ENCODE results near the gene SMIM9.
"Not testable (repeated sequence)": the region's sequence is repeated elsewhere in the genome, so short reads cannot be mapped to it uniquely, and the experiment has no call there.

SMIM9 gene

DNA sequence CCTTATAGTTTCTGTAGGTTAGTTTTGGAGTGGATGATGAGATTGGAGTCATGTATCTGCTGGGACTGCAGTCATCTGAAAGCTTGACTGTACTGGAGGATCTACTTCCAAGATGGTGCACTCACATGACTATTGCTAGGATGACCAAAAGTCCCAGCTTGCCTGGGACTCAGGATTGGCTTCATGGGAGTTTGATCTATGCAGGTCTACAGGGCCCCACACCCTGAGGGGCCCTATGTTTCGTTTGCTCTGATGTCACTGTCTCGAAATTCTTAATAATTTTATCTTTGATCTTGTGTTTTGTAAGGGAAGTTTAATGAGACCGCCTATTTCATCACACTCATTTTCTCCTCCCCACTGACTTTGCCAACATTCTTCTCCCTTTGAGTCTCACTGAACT is at the start of gene SMIM9:
Gene SMIM9 (minus strand): TSS at position 101 of the 400 bp plus-strand sequence. CDS start 3,806 bp downstream, outside the sequence.
- no peak for DNase-seq (ENCODE audit: low read depth)

DNA sequence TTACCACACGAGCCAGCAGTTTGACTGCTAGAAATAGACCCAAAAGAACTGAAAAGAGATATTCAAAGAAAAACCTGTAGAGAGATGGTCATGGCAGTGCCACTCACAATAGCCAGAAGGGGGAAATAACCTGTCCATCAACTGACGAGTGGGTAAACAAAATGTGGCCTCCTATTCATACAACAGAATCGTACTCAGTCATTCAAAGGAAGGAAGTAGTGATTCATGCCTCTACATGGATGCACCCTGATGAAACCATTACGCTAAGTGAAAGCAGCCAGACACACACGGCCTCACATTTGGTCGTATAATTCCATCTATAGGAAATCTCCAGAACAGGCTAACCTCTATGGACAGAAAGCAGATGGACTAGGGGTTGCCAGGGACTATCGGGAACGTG is 49.6 kb upstream of the SMIM9 start:
- not testable (repeated sequence) for DNase-seq (ENCODE audit: low read depth)

DNA sequence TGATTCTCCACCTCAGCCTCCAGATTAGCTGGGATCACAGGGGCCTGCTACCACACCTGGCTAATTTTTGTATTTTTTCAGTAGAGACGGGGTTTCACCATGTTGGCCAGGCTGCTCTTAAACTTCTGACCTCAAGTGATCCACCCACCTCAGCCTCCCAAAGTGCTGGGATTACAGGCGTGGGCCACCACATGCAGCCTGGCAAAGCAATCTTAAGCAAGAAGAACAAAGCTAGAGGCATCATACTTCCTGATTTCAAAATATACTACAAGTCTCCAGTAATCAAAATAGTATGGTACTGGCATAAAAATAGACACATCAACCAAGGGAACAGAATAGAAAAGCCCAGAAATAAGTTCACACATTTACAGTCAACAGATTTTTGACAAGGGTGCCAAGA is 38.9 kb upstream of the SMIM9 start:
- no peak for DNase-seq (ENCODE audit: low read depth)

DNA sequence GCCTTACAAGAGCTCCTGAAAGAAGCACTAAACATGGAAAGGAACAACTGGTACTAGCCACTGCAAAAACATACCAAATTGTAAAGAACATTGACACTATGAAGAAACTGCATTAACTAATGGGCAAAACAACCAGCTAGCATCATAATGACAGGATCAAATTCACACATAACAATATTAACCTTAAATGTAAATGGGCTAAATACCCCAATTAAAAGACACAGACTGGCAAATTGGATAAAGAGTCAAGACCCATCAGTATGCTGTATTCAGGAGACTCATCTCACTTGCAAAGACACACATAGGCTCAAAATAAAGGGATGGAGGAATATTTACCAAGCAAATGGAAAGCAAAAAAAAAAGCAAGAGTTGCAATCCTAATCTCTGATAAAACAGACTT is 34.1 kb upstream of the SMIM9 start:
- DNase-seq (ENCODE audit: low read depth), result not testable (repeated sequence)

DNA sequence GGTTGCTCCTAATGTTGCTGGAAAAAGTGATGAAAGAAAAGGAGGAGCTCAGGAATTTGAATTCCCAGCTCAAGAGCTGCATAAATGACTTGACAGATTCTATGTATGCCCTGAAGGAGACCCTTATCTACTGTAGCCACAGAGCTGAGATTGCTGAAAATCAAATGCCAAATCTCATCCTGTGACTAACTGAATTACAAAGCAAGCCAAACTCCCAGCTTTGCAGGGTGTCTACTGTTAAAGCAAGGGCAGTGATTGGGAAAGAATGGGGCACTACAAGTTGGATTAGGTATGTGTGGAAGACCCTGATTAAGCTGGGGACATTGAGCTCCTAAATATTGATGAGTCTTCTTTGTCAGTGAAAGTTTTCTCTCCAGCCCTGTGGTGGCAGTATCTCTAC is 20.8 kb upstream of the SMIM9 start:
- DNase-seq (ENCODE audit: low read depth), result no peak

DNA sequence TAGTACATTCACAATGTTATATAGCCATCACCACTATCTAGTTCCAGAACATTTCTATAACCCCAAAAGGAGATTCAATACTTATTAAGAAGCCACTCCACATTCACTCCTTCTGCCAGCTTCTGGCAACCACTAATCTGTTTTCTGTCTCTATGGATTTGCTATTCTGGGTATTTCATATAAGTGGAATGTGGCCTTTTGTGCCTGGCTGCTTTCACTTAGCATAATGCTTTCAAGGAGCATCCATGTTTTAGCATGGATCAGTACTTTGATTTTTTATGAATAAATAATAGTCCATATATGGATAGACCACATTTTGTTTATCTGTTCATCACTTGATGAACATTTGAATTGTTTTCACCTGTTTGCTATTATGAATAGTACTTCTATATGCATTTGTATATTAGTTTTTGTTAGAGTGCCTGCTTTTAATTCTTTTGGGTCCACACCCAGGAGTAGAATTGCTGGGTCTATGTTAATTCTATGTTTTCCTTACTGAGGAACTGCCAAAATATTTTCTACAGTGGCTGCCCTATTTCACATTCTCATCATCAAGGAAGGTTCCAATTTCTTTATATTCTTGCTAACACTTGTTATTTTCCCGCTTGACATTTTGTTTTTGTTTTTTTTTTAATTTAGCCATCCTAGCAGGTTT is 16.6 kb upstream of the SMIM9 start:
- DNase-seq (ENCODE audit: low read depth), result no peak

DNA sequence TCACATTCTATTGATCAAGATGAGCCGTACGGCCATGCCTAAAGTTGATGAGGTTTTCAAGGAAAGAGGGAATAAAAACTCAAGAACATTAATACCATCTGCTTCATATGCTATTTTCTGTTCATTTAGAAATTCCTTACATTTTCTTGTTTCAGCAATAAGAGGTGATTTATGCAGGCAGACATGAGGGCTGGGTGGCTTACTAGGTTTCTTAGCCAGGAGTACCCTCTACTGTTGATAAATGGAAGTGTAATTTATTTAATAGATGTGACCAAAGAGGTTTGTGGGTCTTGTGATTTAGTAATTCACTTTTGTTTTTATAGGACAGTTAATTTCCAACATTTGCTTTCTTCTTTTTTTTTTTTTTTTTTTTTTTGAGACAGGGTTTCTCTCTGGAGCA is 6.4 kb upstream of the SMIM9 start:
- peak; percentile 14 for DNase-seq (ENCODE audit: low read depth)

DNA sequence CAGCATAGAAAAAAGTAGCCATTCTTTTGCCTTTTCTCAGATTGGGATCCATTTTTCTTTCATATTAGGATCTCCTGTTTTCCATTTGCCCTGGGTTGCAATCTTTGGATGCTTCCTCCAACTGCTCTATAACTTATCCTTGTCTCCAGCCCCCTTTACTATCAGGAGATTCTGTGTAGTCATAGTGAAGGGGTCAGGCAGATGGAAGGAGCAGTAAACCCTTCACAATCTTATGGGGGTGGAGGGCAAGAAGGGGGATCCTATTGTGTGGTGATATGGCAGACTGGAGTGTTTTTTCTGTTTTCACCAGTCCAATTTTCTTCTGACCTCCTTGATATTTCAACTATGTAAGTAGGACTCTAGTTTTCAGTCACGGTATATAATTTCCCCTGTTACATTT is 1.7 kb upstream of the SMIM9 start:
- no peak for DNase-seq (ENCODE audit: low read depth)

DNA sequence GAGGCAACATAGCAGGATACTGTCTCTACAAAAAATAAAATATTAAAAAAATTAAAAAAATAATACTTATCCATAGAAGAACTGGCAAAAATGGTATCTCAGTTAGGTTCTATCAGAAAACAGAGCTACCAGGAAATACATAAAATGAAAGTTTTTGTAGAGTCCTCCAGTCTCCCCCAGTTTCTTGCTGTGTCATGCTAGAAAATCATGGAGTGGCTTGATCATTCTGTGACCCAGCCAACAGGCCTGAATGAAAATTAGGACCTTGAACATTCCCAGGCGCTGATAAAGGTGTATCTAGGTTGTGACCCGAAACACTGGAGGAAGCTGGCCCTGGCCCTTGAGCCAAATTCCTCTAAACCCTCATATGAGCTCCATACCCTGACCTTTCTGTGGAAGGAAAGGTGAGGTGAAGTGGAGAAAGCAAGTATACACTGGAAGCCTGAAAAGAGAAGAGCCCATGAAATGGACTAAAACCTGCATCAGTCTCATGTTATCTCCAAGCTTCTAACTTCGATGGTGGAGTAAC is 652 bp downstream of the SMIM9 start:
- no peak for DNase-seq (ENCODE audit: low read depth)

DNA sequence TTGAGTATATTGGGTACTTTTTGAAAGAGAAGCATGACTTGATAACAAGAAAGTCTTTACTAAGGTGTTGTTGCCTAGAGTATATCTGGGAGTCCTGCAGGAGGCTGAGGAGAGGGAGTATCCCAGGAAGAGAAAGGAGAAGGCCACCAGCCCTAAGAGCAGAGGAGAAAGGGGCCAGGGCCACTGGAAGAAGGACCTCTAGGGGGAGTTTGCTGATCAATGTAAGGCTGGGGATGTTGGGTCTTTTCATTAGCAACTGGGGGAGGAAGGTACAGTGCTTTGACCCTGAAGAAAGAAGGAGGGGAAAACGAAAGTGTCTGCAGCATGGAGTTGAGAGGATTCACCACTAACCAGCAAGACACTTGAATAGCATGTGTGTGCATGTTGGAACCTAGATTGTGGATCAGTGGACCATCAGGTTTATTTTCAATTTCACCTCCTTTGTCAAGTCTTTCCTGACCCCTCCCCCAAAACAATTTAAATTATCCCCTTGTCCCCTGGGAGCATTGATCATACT is 4.5 kb downstream of the SMIM9 start:
- no peak for DNase-seq (ENCODE audit: low read depth)

DNA sequence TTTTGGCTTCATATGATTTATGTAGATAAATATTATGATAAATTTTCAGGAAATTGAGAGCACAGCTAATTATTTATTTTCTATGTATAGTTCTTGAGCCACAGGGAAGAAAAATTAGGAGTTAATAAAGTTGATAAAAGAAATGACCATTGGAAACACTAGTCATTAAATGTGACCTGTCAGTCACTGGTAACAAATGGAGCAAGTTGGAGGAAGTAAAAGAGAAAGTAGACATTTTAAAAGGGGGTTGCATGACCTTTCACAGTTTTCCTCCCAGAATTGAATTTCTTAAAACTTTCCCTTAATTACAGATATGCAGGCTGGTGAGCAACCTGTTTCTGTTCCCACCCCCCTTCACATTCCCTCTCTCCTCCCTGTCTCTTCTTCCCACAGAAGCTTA is 5.3 kb downstream of the SMIM9 start:
- DNase-seq (ENCODE audit: low read depth), result no peak

DNA sequence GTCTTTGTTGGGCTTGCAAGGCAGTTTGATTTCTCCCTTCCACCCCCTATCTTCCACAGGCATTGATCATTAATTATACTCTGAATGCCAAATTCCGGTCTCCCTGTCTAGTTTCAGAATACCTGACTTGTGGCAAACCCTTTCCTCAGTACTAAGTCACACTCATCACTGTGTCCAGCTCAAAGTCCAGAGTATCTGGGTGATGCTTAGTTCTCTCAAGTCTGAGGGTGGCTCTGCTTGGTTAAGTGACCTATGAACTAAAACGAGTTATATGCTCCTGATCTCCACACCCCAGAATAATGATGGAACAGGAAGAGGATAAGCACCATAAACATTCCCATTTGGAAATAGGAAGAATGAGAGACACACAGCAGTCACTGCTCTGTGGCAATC is 6.5 kb downstream of the SMIM9 start:
- no peak for DNase-seq (ENCODE audit: low read depth)

DNA sequence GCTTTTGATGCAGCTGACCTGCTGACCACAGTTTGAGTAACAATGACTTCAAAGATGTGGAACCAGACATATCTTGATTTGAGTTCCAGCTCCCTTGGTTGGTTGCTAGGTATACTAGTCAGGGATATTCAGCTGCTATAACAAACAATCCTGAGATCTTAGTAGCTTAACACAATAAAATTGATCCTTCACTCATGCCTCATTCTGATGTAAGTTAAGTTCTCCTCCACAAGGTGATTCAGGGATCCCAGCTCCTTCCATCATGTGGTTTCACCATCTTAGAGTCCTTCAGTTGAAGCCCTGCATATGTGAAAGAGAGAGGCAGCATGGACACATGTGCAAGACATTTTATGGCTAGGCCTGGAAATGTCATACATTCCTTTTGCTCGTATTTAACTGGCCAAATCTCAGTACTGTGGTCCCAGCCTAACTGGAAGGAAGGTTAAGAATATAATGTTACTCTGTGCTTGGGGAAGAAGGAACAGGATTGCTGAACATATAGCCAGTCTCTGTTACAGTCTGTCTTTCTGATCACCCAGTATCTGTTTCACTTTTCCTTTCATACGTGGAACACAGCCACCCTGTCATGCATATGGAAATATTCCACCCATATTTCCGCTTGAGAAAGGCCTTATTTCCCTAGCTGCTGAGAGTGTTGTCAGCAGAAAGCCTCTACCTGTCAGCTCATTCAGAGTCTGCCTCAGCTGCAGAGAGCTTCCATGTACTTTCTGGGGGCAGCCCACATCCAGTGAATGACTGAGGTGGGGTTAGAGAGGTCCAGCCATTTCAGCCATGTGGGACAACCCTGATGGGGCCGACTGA is 7.1 kb downstream of the SMIM9 start:
- DNase-seq (ENCODE audit: low read depth), result no peak

DNA sequence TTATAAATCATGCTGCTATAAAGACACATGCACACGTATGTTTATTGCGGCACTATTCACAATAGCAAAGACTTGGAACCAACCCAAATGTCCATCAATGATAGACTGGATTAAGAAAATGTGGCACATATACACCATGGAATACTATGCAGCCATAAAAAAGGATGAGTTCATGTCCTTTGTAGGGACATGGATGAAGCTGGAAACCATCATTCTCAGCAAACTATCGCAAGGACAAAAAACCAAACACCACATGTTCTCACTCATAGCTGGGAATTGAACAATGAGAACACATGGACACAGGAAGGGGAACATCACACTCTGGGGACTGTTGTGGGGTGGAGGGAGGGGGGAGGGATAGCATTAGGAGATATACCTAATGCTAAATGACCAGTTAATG is 8.9 kb downstream of the SMIM9 start:
- not testable (repeated sequence) for DNase-seq (ENCODE audit: low read depth)

DNA sequence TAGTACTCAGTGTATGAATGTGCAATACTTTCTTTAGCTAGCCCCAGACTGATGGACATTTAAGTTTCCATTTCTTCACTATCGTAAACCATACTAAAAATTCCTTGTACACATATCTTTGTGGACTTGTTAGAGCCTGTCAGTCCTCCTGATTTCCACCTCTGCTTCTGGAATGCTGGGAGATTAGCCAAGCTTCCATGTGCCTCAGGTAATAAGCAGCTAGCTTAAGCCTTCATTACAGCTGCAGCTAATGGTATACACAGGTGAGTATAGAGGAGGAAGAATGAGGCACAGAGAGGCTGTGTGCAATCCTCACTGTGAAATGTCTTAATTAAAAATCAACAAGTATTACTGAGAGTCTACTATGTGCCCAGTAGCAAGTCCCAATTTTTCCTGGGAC is 9.8 kb downstream of the SMIM9 start:
- DNase-seq (ENCODE audit: low read depth), result no peak

DNA sequence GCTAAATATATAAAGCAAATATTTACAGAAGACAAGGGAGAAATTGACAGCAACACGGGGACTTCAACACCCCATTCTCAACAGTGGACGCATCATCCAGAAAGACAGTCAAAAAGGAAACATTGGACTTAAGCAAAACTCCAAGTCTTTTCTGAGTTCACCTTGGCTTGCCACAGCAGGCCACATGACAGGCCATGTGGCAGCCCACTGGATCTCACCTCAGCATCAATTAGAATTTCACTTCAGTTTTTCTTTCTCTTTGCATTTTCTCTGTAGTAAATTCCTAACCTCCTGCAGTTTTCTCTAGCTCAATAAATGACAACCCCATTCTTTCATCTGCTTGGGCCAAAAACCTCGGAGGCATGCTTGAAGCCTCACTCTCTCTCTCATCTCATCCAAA is 12.4 kb downstream of the SMIM9 start:
- no peak for DNase-seq (ENCODE audit: low read depth)

DNA sequence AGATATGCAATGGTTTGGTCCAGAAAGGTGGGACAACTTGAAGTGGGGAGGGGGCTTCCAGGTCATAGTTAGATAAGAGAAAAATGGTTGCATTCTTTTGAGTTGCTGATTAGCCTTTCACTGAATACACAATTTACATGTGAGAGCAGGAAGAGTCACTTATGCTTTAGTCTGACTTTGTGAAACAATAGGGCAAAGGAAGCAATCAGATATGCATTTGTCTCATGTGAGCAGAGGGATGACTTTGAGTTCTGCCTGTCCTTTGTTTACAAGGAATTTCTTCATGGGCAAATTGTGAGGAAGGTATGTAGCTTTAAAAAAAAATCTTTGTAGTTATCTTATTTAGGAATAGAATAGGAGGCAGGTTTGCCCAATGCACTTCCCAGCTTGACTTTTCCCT is 12.9 kb downstream of the SMIM9 start:
- DNase-seq (ENCODE audit: low read depth), result no peak

DNA sequence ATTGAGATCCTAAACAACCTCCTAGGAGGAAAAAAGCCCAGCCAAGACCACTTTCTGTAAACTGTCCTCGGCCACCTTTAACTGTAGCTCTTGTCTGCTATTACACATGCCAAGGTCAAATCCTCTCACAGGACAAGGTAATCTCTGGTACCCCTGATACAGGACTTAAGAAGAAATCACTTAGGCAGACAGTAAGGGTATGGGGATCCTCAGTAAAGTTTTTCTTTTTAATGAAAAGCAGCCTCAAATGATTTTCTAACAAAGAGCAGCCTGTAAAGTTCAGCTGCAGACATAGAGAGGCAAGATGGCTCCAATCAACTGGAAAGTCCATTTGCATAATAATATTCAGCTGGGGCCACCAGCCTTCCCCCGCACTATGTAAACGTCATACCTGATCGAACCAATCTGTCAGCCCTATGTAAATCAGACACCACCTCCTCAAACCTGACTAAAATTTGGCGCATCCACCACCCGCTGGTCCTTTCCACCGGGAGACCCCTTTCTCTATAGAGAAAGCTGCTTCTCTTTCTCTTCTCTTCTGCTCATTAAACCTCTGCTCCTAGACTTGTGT is 14.6 kb downstream of the SMIM9 start:
- no peak for DNase-seq (ENCODE audit: low read depth)

DNA sequence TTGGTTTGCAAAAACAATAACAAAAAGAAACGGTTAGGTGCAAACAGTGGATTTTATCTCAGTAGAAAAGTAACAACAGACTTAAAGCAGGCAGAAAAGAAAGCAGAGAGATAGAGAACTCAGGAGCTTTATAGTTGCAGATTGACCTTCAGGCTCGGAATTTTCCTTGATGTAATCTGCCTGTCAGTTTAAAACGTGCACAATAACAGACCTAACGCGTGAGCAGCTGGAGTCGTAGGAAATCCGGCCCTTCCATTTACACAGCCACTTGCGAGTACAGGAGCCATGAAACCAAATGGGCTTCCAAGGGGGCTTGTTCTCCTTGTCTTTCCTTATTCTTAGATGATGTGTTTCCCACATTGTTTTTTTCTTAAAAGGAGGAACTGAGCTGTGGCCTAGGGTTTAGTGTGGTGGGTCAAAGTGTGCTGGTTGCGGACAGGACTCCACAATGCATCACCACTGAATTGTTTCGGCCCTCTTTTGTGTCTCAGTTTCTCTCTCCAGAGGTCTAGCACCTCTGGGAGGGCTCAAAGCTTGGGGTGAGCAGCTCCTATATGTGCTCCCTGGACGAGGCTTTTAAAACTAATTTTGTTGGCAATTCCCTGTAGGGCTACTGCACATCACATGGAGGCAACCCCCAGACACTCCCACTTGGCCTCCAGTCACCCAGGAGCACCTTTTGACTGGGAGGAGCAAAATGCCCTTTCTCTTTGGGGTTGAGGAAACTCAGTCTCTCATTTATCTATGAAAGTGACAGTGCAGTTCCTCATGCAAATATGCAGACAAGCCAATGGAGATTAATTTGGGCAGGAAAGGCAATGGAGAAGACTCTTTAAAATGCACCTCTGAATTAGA is 15.3 kb downstream of the SMIM9 start:
- DNase-seq (ENCODE audit: low read depth), result no peak

DNA sequence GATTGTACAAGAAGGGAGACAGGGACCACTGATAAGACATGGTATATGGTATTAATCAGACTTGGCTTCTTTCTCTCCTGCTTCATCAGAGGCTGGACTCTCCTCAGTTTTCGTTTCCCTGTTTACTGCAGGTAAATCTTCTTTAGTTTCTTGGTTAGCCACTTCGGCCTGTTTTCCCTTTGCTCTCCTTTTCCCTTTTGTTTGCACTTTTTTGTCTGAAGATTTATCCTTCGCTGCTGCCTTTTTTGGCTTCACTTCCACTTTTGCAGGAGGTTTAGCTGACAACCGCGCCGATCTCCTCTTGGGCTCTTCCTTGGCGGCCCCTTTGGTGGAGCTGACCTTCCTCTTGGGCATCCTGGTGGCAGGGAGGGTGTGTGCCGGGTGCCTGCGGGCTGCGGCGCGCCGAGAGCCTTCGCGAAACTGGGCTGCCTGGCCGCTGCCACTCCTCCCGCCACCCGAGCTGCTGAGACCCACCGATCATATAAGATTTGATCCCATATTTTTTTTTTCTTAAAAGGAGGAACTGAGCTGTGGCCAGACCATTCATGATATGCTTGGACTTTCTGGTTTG is 17.3 kb downstream of the SMIM9 start:
- not testable (repeated sequence) for DNase-seq (ENCODE audit: low read depth)

DNA sequence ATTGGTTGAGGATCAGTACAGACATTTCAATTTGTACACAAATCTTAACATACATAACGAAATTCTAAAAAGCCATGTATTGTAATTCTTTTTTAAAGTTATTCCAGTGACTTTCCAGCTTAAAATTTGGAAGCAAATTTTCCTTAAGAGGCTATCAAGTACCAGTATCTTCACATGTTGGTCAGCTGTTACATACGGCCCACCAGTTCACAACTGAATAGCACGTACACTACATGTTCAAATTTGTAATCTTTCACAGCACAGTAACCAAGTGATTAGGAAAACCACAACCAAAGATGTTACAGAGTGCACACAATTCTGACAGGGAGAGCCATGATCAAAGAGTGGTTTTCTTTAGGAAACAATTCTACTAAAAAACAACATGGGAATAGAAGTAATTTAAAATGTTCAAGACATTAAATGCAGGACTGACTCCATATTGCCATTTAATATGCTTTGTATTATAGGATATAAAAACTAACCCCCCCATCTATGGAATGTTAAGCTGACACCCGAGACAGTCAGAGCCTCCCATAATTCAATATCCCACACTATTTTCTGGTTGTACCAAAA is 18.1 kb downstream of the SMIM9 start:
- DNase-seq (ENCODE audit: low read depth), result not testable (repeated sequence)
